Astrocyte (in vitro differentiated cells and primary cell): ENCODE data around the gene PTMA. TPM values are rescaled to one million over a fixed set of nuclear protein-coding genes. Genes with fewer than 3 reads are reported as not detected.

Source experiments
- DNase-seq: peaks from one replicate; pipeline ENCODE4 v3.0.0-alpha.2; 2010; ENCODE audit warnings: low read depth
- FAIRE-seq: peaks from 2 replicates; lab custom pipeline; 2011; peaks lifted over from hg19 to GRCh38; lab: Jason Lieb, UNC
- H2AFZ ChIP-seq: 2 replicates; pipeline ENCODE4 v1.6.0; 2012; ENCODE audit warnings: low read depth, low read length, inconsistent platforms
- H3K27ac ChIP-seq: 2 replicates; pipeline ENCODE4 v1.5.1; 2011; ENCODE audit warnings: low read depth, low read length, inconsistent platforms
- H3K27me3 ChIP-seq: 2 replicates; pipeline ENCODE4 v1.6.0; 2011; ENCODE audit warnings: low read length, inconsistent platforms; ENCODE audit not compliant: insufficient read depth
- H3K36me3 ChIP-seq: 2 replicates; pipeline ENCODE4 v1.5.1; 2011; ENCODE audit warnings: low read length, inconsistent platforms; ENCODE audit not compliant: insufficient read depth
- H3K4me1 ChIP-seq: 2 replicates; pipeline ENCODE4 v1.5.1; 2011; ENCODE audit warnings: low read length, inconsistent platforms; ENCODE audit not compliant: insufficient read depth
- H3K4me2 ChIP-seq: 2 replicates; pipeline ENCODE4 v1.6.0; 2012; ENCODE audit warnings: low read length, inconsistent platforms
- H3K4me3 ChIP-seq: 2 replicates; pipeline ENCODE4 v1.5.1; 2011; ENCODE audit warnings: low read depth, mild to moderate bottlenecking, low read length, inconsistent platforms; ENCODE audit not compliant: insufficient read depth
- H3K79me2 ChIP-seq: 2 replicates; pipeline ENCODE4 v1.6.0; 2012; ENCODE audit warnings: mild to moderate bottlenecking, low read length, inconsistent platforms; ENCODE audit not compliant: insufficient read depth
- H3K9ac ChIP-seq: 2 replicates; pipeline ENCODE4 v1.6.0; 2012; ENCODE audit warnings: mild to moderate bottlenecking, low read length, inconsistent platforms
- H3K9me3 ChIP-seq: 2 replicates; pipeline ENCODE4 v1.5.1; 2012; ENCODE audit warnings: low read depth, mild to moderate bottlenecking, low read length, inconsistent platforms; ENCODE audit not compliant: insufficient read depth
- H4K20me1 ChIP-seq: 2 replicates; pipeline ENCODE4 v1.6.0; 2012; ENCODE audit warnings: low read length, inconsistent platforms; ENCODE audit not compliant: insufficient read depth
- H3K27ac Mint-ChIP-seq: one replicate; pipeline ENCODE4 v1.8.0; 2021; ENCODE audit warnings: mild to moderate bottlenecking, mixed read lengths; ENCODE audit not compliant: unreplicated experiment
- H3K27me3 Mint-ChIP-seq: one replicate; pipeline ENCODE4 v1.8.0; 2021; ENCODE audit warnings: low read depth, mixed read lengths; ENCODE audit not compliant: unreplicated experiment
- H3K36me3 Mint-ChIP-seq: one replicate; pipeline ENCODE4 v1.8.0; 2021; ENCODE audit warnings: low read depth, mixed read lengths; ENCODE audit not compliant: unreplicated experiment
- H3K4me1 Mint-ChIP-seq: one replicate; pipeline ENCODE4 v1.8.0; 2021; ENCODE audit warnings: low read depth, mixed read lengths; ENCODE audit not compliant: unreplicated experiment
- H3K4me3 Mint-ChIP-seq: one replicate; pipeline ENCODE4 v1.8.0; 2021; ENCODE audit warnings: mild to moderate bottlenecking, moderate library complexity, mixed read lengths; ENCODE audit not compliant: unreplicated experiment
- H3K9me3 Mint-ChIP-seq: one replicate; pipeline ENCODE4 v1.8.0; 2021; ENCODE audit warnings: mild to moderate bottlenecking, mixed read lengths; ENCODE audit not compliant: unreplicated experiment
- CTCF ChIP-seq: IDR thresholded peaks from 2 replicates; pipeline ENCODE4 v1.5.1; 2011; ENCODE audit warnings: low read depth, mild to moderate bottlenecking, inconsistent platforms, low read length, moderate library complexity; ENCODE audit not compliant: insufficient read depth
- EZH2 ChIP-seq: IDR thresholded peaks from 2 replicates; pipeline ENCODE4 v1.6.1; 2012; ENCODE audit warnings: mild to moderate bottlenecking, low read length, inconsistent platforms; ENCODE audit not compliant: insufficient read depth
- total RNA-seq: library from RNA; stranded (reverse); gene quantifications from 2 replicates; pipeline ENCODE4 v1.2.1, GENCODE V29; 2021

Gene PTMA
- total RNA-seq, 1 donor from 2014 or later = 469 TPM

GRCh38 chr2:231715499-231715837, 7.1 kb downstream of the PTMA start:
- no peaks in the 10 kb centered on the region for H3K27me3 Mint-ChIP-seq
- H3K4me1 ChIP-seq = peaks cover 53% of the 10 kb centered on the region
- H3K79me2 ChIP-seq = peaks cover 28% of the 10 kb centered on the region
- H3K4me3 ChIP-seq = no peak overlapping the region
- peaks cover 41% of the 10 kb centered on the region for H3K4me1 Mint-ChIP-seq
- peak overlapping the region; percentile 41 for H3K27ac Mint-ChIP-seq
- peak overlapping the region; percentile 70 for H3K27ac ChIP-seq
- peak; percentile 3 for TF ChIP-seq CTCF
- TF ChIP-seq EZH2 = no peak
- no peaks in the 10 kb centered on the region for H3K27me3 ChIP-seq
- H3K9me3 Mint-ChIP-seq = no peaks in the 10 kb centered on the region
- peaks cover 12% of the 10 kb centered on the region for H3K36me3 Mint-ChIP-seq
- peaks cover 12% of the 10 kb centered on the region for H3K36me3 ChIP-seq
- H3K9me3 ChIP-seq = no peaks in the 10 kb centered on the region
- no peak overlapping the region for H2AFZ ChIP-seq
- H3K4me3 Mint-ChIP-seq = peak overlapping the region; percentile 35
- DNase-seq (no peak), FAIRE-seq (no peak)
- peaks cover 47% of the 10 kb centered on the region for H4K20me1 ChIP-seq
- peak overlapping the region; percentile 68 for H3K4me2 ChIP-seq
- H3K9ac ChIP-seq = peak overlapping the region; percentile 50

GRCh38 chr2:231715988-231716616, 7.8 kb downstream of the PTMA start:
- Histone ChIP-seq H3K4me3 (no peak overlapping the region), H3K79me2 (peaks cover 22% of the 10 kb centered on the region), H3K4me2 (peak overlapping the region; percentile 68), H3K9ac (peak overlapping the region; percentile 50), H3K9me3 (no peaks in the 10 kb centered on the region), H3K36me3 (peaks cover 12% of the 10 kb centered on the region), H3K27me3 (no peaks in the 10 kb centered on the region), H3K4me1 (peaks cover 51% of the 10 kb centered on the region), H3K27ac (peak overlapping the region; percentile 70), H4K20me1 (peaks cover 41% of the 10 kb centered on the region), H2AFZ (peak overlapping the region; percentile 28)
- FAIRE-seq (no peak), DNase-seq (no peak)
- Mint-ChIP-seq H3K9me3 (no peaks in the 10 kb centered on the region), H3K27me3 (no peaks in the 10 kb centered on the region), H3K36me3 (peaks cover 12% of the 10 kb centered on the region), H3K4me1 (peaks cover 41% of the 10 kb centered on the region), H3K27ac (peak overlapping the region; percentile 84), H3K4me3 (no peak overlapping the region)
- TF ChIP-seq EZH2 (no peak), CTCF (no peak)

GRCh38 chr2:231716666-231717280, 8.4 kb downstream of the PTMA start:
- Histone ChIP-seq H3K36me3 (peaks cover 11% of the 10 kb centered on the region), H4K20me1 (peaks cover 34% of the 10 kb centered on the region), H3K4me3 (no peak overlapping the region), H2AFZ (peak overlapping the region; percentile 28), H3K27me3 (no peaks in the 10 kb centered on the region), H3K79me2 (peaks cover 15% of the 10 kb centered on the region), H3K4me1 (peaks cover 44% of the 10 kb centered on the region), H3K9ac (peak overlapping the region; percentile 50), H3K4me2 (peak overlapping the region; percentile 68), H3K27ac (peak overlapping the region; percentile 70), H3K9me3 (no peaks in the 10 kb centered on the region)
- DNase-seq (no peak), FAIRE-seq (no peak)
- TF ChIP-seq EZH2 (no peak), CTCF (no peak)
- Mint-ChIP-seq H3K36me3 (peaks cover 9% of the 10 kb centered on the region), H3K4me1 (peaks cover 37% of the 10 kb centered on the region), H3K9me3 (no peaks in the 10 kb centered on the region), H3K27me3 (no peaks in the 10 kb centered on the region), H3K4me3 (no peak overlapping the region), H3K27ac (peak overlapping the region; percentile 84)
